ENCODE measurements around the gene NDST3.
A peak's percentile ranks its signal among the peaks of the same experiment; 100 is the strongest.

The NDST3 gene

DNA sequence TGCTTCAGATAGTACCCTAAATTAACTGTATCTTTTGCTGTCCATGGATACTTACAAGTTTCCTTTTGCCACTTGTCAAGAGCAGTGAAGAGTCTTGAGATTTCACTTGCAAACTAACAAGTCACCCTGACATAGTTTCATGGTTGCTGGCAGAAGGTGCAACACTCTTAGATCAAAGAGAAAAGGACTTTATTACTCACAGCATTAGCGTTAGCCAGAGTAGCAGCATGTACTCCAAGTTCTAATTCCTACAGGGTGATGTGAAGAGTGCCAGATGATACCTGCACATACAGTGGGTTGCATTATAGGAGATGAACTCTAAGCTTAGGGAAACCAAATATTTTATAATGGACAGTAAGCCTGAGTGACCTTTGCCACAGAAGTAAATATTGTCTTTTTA is 47.9 kb downstream of the NDST3 start:
- ATAC-seq, result no peak
- TF ChIP-seq ESRRG (CRISPR knock-in tag; IDR thresholded peaks at IDR 0.05), result no peak
- no peak for TF ChIP-seq PPARA (CRISPR knock-in tag; IDR thresholded peaks at IDR 0.05; ENCODE audit: borderline replicate concordance)

DNA sequence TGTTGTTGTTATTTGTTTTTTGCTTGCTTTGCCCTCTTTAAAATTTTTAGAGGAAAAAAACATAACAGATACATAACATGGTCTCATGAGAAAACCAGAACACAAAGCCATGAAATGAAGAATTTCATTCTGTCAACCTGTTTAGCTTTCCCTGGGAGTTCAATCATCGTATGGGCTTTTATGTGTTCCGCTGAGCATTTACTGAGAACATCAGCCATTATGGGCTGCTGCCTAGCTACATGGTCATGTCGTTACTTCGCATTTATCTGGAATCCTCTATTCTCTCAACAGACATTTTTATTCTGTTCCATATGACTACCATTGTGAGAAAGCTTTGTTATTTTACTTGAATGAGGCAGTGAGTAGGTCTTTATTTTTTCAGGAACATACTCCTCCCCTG is 51.4 kb downstream of the NDST3 start:
- TF ChIP-seq CSDC2 (CRISPR knock-in tag; IDR thresholded peaks at IDR 0.05), result no peak
- no peak for TF ChIP-seq CREB5 (CRISPR knock-in tag; IDR thresholded peaks at IDR 0.05; ENCODE audit: low read depth)
- TF ChIP-seq CSRNP3 (CRISPR knock-in tag; IDR thresholded peaks at IDR 0.05), result no peak
- TF ChIP-seq TSHZ2 (CRISPR knock-in tag; IDR thresholded peaks at IDR 0.05), result no peak
- no peak for TF ChIP-seq TOX (CRISPR knock-in tag; IDR thresholded peaks at IDR 0.05; ENCODE audit: borderline replicate concordance)
- TF ChIP-seq GLIS3 (CRISPR knock-in tag; IDR thresholded peaks at IDR 0.05), result no peak
- no peak for TF ChIP-seq ZNF8 (CRISPR knock-in tag; IDR thresholded peaks at IDR 0.05)
- peak; percentile 12; the same call in 1 of the 3 replicates for ATAC-seq

DNA sequence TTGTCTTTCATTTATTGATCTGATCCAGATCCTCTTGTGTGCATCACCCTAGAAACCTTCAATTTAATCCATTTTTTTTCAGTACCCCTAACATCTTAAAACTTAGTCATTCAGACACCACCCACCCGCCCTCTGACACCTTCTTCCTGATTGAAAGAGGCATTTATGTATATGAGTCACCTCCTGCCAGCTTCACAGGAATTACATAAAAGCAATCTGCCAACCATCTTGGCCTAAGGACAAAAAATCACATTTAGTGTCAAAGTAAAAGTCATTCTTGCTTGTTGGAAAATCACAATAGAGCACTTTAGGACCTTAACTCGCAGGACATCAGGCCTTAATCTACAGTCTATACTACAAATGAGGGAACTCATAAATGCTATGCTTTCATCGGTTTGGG is 52.1 kb downstream of the NDST3 start:
- TF ChIP-seq TOX (CRISPR knock-in tag; IDR thresholded peaks at IDR 0.05; ENCODE audit: borderline replicate concordance) (peak; percentile 73; the same call in 1 of the 2 replicates), ZC3H10 (CRISPR knock-in tag; IDR thresholded peaks at IDR 0.05) (peak; percentile 38; the same call in 1 of the 2 replicates), OSR1 (CRISPR knock-in tag; IDR thresholded peaks at IDR 0.05) (no peak)
- ATAC-seq, result peak; percentile 83

DNA sequence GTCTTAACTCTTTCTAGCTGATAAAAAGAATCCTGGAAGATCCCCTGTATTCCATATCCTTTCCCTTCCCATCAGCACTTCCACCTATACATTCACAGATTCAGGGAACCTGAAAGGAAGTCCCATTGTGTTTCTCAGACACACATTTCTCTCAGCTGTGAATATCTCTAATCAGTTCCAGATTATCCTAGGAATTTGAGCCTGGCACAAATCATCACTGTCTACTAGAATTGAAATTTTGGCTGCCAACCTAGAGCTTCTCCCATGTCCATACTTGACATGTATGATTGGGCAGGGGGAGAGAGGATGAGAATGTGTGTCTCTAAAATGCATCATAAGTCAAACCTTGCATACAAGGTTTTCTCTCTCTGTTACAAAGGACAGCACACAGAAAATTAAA is 53.1 kb downstream of the NDST3 start:
- no peak for TF ChIP-seq ZFP30 (CRISPR knock-in tag; IDR thresholded peaks at IDR 0.05)
- ATAC-seq, result peak; percentile 67

GRCh38 chr4:118099106-118099505 is 64.8 kb downstream of the NDST3 start:
- TF ChIP-seq OSR1 (CRISPR knock-in tag; IDR thresholded peaks at IDR 0.05) (no peak), TOX (CRISPR knock-in tag; IDR thresholded peaks at IDR 0.05; ENCODE audit: borderline replicate concordance) (no peak), ARNTL (CRISPR knock-in tag; IDR thresholded peaks at IDR 0.05; ENCODE audit: borderline replicate concordance, low read depth) (no peak), ZNF70 (CRISPR knock-in tag; IDR thresholded peaks at IDR 0.05) (no peak), CREB5 (CRISPR knock-in tag; IDR thresholded peaks at IDR 0.05; ENCODE audit: low read depth) (no peak), ZFP3 (CRISPR knock-in tag; IDR thresholded peaks at IDR 0.05) (no peak), GLIS3 (CRISPR knock-in tag; IDR thresholded peaks at IDR 0.05) (no peak), POU6F1 (CRISPR knock-in tag; IDR thresholded peaks at IDR 0.05; ENCODE audit: borderline replicate concordance, low read depth) (no peak), TSHZ2 (CRISPR knock-in tag; IDR thresholded peaks at IDR 0.05) (no peak), ISL1 (CRISPR knock-in tag; IDR thresholded peaks at IDR 0.05) (no peak), SNAI2 (CRISPR knock-in tag; IDR thresholded peaks at IDR 0.05) (no peak), PPARA (CRISPR knock-in tag; IDR thresholded peaks at IDR 0.05; ENCODE audit: borderline replicate concordance) (no peak), ZC3H10 (CRISPR knock-in tag; IDR thresholded peaks at IDR 0.05) (no peak), ZNF565 (CRISPR knock-in tag; conservative IDR thresholded peaks at IDR 0.05; ENCODE audit: low read depth) (no peak), RARB (CRISPR knock-in tag; IDR thresholded peaks at IDR 0.05) (no peak), ZNF8 (CRISPR knock-in tag; IDR thresholded peaks at IDR 0.05) (no peak), PATZ1 (CRISPR knock-in tag; IDR thresholded peaks at IDR 0.05; ENCODE audit: borderline replicate concordance) (no peak), ZFP30 (CRISPR knock-in tag; IDR thresholded peaks at IDR 0.05) (no peak), ESRRG (CRISPR knock-in tag; IDR thresholded peaks at IDR 0.05) (no peak)
- no peak for ATAC-seq
